Measurements from ENCODE around the gene COX4I2. TPM values are rescaled to one million over a fixed set of nuclear protein-coding genes. Genes with fewer than 3 reads are reported as not detected.
"Not testable (repeated sequence)": the region's sequence is repeated elsewhere in the genome, so short reads cannot be mapped to it uniquely, and the experiment has no call there.

The COX4I2 gene
- polyA plus RNA-seq, 1 experiment, result not detected

GRCh38 chr20:31664696-31665354 is 27.1 kb downstream of the COX4I2 start:
- ChIA-PET CTCF (interaction anchor here (0.6 to 10.1 kb wide), 9 partner anchors 9 to 181 kb away, joined by 3 to 287 read pairs (median 3); partner anchors contain the start of genes BCL2L1 and FOXS1), POLR2A (no interaction called here)
- TF ChIP-seq CTCF (IDR thresholded peaks at IDR 0.05; ENCODE audit: insufficient read depth, low read depth, low read length), result no peak
- H3K27me3 ChIP-seq (ENCODE audit: control insufficient read depth, insufficient read depth, low read length), result no peaks in the 10 kb centered on the region
- H3K36me3 ChIP-seq (ENCODE audit: control insufficient read depth, insufficient read depth, low read length), result peaks cover 12% of the 10 kb centered on the region
- DNase-seq (ENCODE audit: low read depth), result no peak
- H3K4me3 ChIP-seq (ENCODE audit: low read depth, low read length), result no peak overlapping the region

- POLR2A ChIA-PET, result no interaction called here
- no peak for TF ChIP-seq CTCF (IDR thresholded peaks at IDR 0.05; ENCODE audit: insufficient read depth, low read depth, low read length)
- DNase-seq (ENCODE audit: low read depth), result no peak
- CTCF ChIA-PET, result interaction anchor here (1.2 to 10.1 kb wide), 4 partner anchors 18 to 172 kb away, joined by 3 to 287 read pairs (median 4); partner anchors contain the start of gene BCL2L1
- Histone ChIP-seq H3K4me3 (ENCODE audit: low read depth, low read length) (no peak overlapping the region), H3K36me3 (ENCODE audit: control insufficient read depth, insufficient read depth, low read length) (peaks cover 12% of the 10 kb centered on the region), H3K27me3 (ENCODE audit: control insufficient read depth, insufficient read depth, low read length) (no peaks in the 10 kb centered on the region)
Measured at GRCh38 chr20:31665753-31666152, 28.0 kb downstream of the COX4I2 start.

GRCh38 chr20:31666258-31667042 is 28.7 kb downstream of the COX4I2 start:
- TF ChIP-seq CTCF (IDR thresholded peaks at IDR 0.05; ENCODE audit: insufficient read depth, low read depth, low read length), result no peak
- CTCF ChIA-PET, result interaction anchor here (1.1 to 10.1 kb wide), 3 partner anchors 54 to 97 kb away, joined by 6 to 287 read pairs (median 6); partner anchors contain the start of gene BCL2L1
- H3K36me3 ChIP-seq (ENCODE audit: control insufficient read depth, insufficient read depth, low read length), result peaks cover 14% of the 10 kb centered on the region
- no peaks in the 10 kb centered on the region for H3K27me3 ChIP-seq (ENCODE audit: control insufficient read depth, insufficient read depth, low read length)
- no peak for DNase-seq (ENCODE audit: low read depth)
- POLR2A ChIA-PET, result no interaction called here
- H3K4me3 ChIP-seq (ENCODE audit: low read depth, low read length), result no peak overlapping the region

- ChIA-PET CTCF (interaction anchor here (0.6 to 1.1 kb wide), 3 partner anchors 10 to 93 kb away, joined by 3 to 6 read pairs (median 3); no protein-coding TSS in a partner anchor), POLR2A (no interaction called here)
- no peak for TF ChIP-seq CTCF (IDR thresholded peaks at IDR 0.05; ENCODE audit: insufficient read depth, low read depth, low read length)
Measured at GRCh38 chr20:31667315-31668285, 29.9 kb downstream of the COX4I2 start.

GRCh38 chr20:31668944-31669343 is 31.2 kb downstream of the COX4I2 start:
- H3K36me3 ChIP-seq (ENCODE audit: control insufficient read depth, insufficient read depth, low read length), result peaks cover 16% of the 10 kb centered on the region
- CTCF ChIA-PET, result interaction anchor here (2.6 kb wide), 1 partner anchor 55 kb away, joined by 12 read pairs; no protein-coding TSS in a partner anchor
- DNase-seq (ENCODE audit: low read depth); H3K27me3 ChIP-seq (ENCODE audit: control insufficient read depth, insufficient read depth, low read length); H3K4me3 ChIP-seq (ENCODE audit: low read depth, low read length); POLR2A ChIA-PET: not testable (repeated sequence)

More at GRCh38 chr20:31667315-31668285, 29.9 kb downstream of the COX4I2 start:
- DNase-seq (ENCODE audit: low read depth), result no peak
- no peak overlapping the region for H3K4me3 ChIP-seq (ENCODE audit: low read depth, low read length)
- no peaks in the 10 kb centered on the region for H3K27me3 ChIP-seq (ENCODE audit: control insufficient read depth, insufficient read depth, low read length)
- H3K36me3 ChIP-seq (ENCODE audit: control insufficient read depth, insufficient read depth, low read length), result peaks cover 16% of the 10 kb centered on the region
